ENCODE data around the gene VAX1.

The VAX1 gene

DNA sequence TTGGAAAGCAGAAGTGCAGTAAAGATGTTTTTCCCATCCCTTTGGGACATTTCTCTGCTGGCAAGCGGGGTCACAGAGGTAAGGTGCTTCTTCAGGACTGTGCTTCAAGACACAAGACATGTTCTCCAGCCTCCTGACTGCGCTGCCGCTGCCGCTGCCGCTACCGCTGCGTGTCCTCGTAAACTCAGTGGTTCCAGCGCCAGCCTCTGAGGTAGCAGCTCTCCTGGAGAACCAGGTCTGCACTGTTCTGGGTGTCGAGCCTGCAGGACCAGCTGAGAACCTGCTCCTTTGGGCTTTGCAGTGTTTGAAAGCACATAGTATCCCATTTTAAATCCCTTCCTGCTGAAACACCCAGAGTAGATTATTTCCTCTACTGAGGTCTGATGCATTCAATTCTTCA lies 46.2 kb upstream of the VAX1 start:
- no peak for TF ChIP-seq EZH2phosphoT487 (conservative IDR thresholded peaks at IDR 0.05; ENCODE audit: low read length)
- TF ChIP-seq, protein P1, sequence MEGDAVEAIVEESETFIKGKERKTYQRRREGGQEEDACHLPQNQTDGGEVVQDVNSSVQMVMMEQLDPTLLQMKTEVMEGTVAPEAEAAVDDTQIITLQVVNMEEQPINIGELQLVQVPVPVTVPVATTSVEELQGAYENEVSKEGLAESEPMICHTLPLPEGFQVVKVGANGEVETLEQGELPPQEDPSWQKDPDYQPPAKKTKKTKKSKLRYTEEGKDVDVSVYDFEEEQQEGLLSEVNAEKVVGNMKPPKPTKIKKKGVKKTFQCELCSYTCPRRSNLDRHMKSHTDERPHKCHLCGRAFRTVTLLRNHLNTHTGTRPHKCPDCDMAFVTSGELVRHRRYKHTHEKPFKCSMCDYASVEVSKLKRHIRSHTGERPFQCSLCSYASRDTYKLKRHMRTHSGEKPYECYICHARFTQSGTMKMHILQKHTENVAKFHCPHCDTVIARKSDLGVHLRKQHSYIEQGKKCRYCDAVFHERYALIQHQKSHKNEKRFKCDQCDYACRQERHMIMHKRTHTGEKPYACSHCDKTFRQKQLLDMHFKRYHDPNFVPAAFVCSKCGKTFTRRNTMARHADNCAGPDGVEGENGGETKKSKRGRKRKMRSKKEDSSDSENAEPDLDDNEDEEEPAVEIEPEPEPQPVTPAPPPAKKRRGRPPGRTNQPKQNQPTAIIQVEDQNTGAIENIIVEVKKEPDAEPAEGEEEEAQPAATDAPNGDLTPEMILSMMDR (IDR thresholded peaks at IDR 0.05; ENCODE audit: insufficient read depth, low read length, poor library complexity, severe bottlenecking) = no peak
- H4K20me1 ChIP-seq (ENCODE audit: low read depth, low read length) = no peaks in the 10 kb centered on the region
- no peak overlapping the region for H3K9ac ChIP-seq (ENCODE audit: low read length)
- H3K27me3 ChIP-seq (ENCODE audit: low read length) = no peaks in the 10 kb centered on the region
- H3K9me3 ChIP-seq (ENCODE audit: insufficient read depth, low read length) = no peaks in the 10 kb centered on the region
- H3K79me2 ChIP-seq (ENCODE audit: insufficient read depth, low read length) = no peaks in the 10 kb centered on the region
- H2AFZ ChIP-seq (ENCODE audit: low read depth, low read length, severe bottlenecking) = no peak overlapping the region
- H3K9me2 ChIP-seq (replicated peaks; ENCODE audit: insufficient read depth, low read length) = no peaks in the 10 kb centered on the region
- H3K4me3 ChIP-seq (ENCODE audit: insufficient read depth, low read length, poor library complexity, severe bottlenecking) = no peak overlapping the region
- H3K4me2 ChIP-seq (ENCODE audit: low read depth, low read length, poor library complexity, severe bottlenecking) = no peak overlapping the region
- no peak overlapping the region for H3K27ac ChIP-seq (ENCODE audit: low read depth, low read length)
- no peaks in the 10 kb centered on the region for H3K36me3 ChIP-seq (ENCODE audit: low read length)
- H3F3A ChIP-seq (ENCODE audit: insufficient read depth) = no peaks in the 10 kb centered on the region

DNA sequence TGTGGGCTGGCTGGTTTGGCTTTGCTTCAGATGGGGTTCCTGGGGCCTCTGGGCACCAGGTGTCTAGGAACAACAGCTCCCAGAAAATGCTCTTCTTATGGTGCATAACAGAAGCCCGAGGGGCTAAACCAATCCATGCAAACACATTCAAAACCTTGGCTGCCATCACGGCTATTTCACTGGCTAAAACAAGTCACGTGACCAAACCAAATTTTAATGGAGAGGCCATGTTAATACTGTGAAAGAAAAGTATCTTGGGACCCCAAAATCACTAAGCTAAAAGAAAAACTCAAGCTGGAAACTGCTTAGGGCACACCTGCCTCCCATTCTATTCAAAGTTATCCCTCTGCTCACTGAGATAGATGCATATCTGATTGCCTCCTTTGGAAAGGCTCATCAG lies 40.1 kb upstream of the VAX1 start:
- no peak overlapping the region for H3K4me2 ChIP-seq (ENCODE audit: low read depth, low read length, poor library complexity, severe bottlenecking)
- TF ChIP-seq, protein P1 (IDR thresholded peaks at IDR 0.05; ENCODE audit: insufficient read depth, low read length, poor library complexity, severe bottlenecking) = no peak
- TF ChIP-seq EZH2phosphoT487 (conservative IDR thresholded peaks at IDR 0.05; ENCODE audit: low read length) = no peak
- no peaks in the 10 kb centered on the region for H3K9me2 ChIP-seq (replicated peaks; ENCODE audit: insufficient read depth, low read length)
- no peaks in the 10 kb centered on the region for H3K79me2 ChIP-seq (ENCODE audit: insufficient read depth, low read length)
- no peaks in the 10 kb centered on the region for H4K20me1 ChIP-seq (ENCODE audit: low read depth, low read length)
- no peak overlapping the region for H3K4me3 ChIP-seq (ENCODE audit: insufficient read depth, low read length, poor library complexity, severe bottlenecking)
- H3K9me3 ChIP-seq (ENCODE audit: insufficient read depth, low read length) = no peaks in the 10 kb centered on the region
- no peak overlapping the region for H3K9ac ChIP-seq (ENCODE audit: low read length)
- no peaks in the 10 kb centered on the region for H3F3A ChIP-seq (ENCODE audit: insufficient read depth)
- no peaks in the 10 kb centered on the region for H3K27me3 ChIP-seq (ENCODE audit: low read length)
- H3K36me3 ChIP-seq (ENCODE audit: low read length) = no peaks in the 10 kb centered on the region
- no peak overlapping the region for H2AFZ ChIP-seq (ENCODE audit: low read depth, low read length, severe bottlenecking)
- H3K27ac ChIP-seq (ENCODE audit: low read depth, low read length) = no peak overlapping the region

DNA sequence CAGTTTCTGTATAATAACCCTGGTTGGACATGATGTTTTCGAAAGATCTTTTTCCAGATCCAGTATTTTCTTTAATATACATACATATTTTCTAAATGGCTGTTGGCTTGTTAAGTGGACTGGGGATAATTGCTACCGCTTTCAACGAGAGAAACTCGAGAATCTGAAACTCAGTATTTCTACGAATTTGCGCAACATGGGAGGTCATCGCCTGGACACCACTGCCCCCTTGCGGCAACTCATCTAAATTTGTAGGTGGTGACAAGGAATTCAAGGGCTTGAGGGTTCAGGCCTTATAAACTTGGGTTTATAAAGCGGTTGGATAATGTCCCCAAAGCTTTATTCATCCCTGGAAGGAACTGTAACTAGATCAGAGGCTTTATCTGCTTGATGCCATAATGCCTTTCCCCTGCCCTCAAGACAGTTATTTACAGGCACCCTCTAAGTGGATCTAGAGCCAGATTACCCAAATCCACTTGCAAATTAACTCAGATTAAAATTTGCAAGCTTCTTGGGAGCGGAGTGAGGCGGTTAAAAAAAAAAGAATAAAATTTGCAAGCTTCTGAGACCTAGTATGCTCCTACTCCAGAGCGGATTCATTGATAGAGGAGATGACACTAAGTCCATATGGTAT lies 37.9 kb upstream of the VAX1 start:
- Histone ChIP-seq H4K20me1 (ENCODE audit: low read depth, low read length) (no peaks in the 10 kb centered on the region), H3K27me3 (ENCODE audit: low read length) (no peaks in the 10 kb centered on the region), H3K27ac (ENCODE audit: low read depth, low read length) (no peak overlapping the region), H3K9me2 (replicated peaks; ENCODE audit: insufficient read depth, low read length) (no peaks in the 10 kb centered on the region), H3K4me2 (ENCODE audit: low read depth, low read length, poor library complexity, severe bottlenecking) (peak overlapping the region; percentile 53), H3K4me3 (ENCODE audit: insufficient read depth, low read length, poor library complexity, severe bottlenecking) (no peak overlapping the region), H3K36me3 (ENCODE audit: low read length) (no peaks in the 10 kb centered on the region), H3F3A (ENCODE audit: insufficient read depth) (no peaks in the 10 kb centered on the region), H2AFZ (ENCODE audit: low read depth, low read length, severe bottlenecking) (peak overlapping the region; percentile 91), H3K9ac (ENCODE audit: low read length) (no peak overlapping the region), H3K9me3 (ENCODE audit: insufficient read depth, low read length) (no peaks in the 10 kb centered on the region), H3K79me2 (ENCODE audit: insufficient read depth, low read length) (no peaks in the 10 kb centered on the region)
- TF ChIP-seq, protein P1 (IDR thresholded peaks at IDR 0.05; ENCODE audit: insufficient read depth, low read length, poor library complexity, severe bottlenecking) = peak; percentile 66
- no peak for TF ChIP-seq EZH2phosphoT487 (conservative IDR thresholded peaks at IDR 0.05; ENCODE audit: low read length)
